Astrocyte of the cerebellum (primary cell): ENCODE results near the gene CLTA.

Experiments used
- DNase-seq: peaks from one replicate; pipeline ENCODE4 v3.0.0-alpha.2; 2011; ENCODE audit warnings: low read depth
- H3K4me3 ChIP-seq: 2 replicates; pipeline ENCODE4 v1.5.1; 2011; ENCODE audit warnings: mild to moderate bottlenecking, low read depth, low read length, moderate library complexity
- CTCF ChIP-seq: IDR thresholded peaks from 2 replicates; pipeline ENCODE4 v1.5.1; 2012; ENCODE audit warnings: low read length, low read depth, moderate library complexity, mild to moderate bottlenecking; ENCODE audit errors: missing control alignments
- in situ Hi-C: cut with HindIII; loops from 2 replicates; pipeline ENCODE4 v1.10.0; 2017; ENCODE audit warnings: low sequenced_read_pairs

The CLTA gene

GRCh38 chr9:36151316-36152210 is 39.2 kb upstream of the CLTA start:
- no peak for TF ChIP-seq CTCF
- H3K4me3 ChIP-seq = no peak overlapping the region
- DNase-seq = no peak
- in situ Hi-C loops = no loop called here

GRCh38 chr9:36152741-36153438 is 37.8 kb upstream of the CLTA start:
- DNase-seq = no peak
- no peak for TF ChIP-seq CTCF
- in situ Hi-C loops = no loop called here
- no peak overlapping the region for H3K4me3 ChIP-seq

DNA sequence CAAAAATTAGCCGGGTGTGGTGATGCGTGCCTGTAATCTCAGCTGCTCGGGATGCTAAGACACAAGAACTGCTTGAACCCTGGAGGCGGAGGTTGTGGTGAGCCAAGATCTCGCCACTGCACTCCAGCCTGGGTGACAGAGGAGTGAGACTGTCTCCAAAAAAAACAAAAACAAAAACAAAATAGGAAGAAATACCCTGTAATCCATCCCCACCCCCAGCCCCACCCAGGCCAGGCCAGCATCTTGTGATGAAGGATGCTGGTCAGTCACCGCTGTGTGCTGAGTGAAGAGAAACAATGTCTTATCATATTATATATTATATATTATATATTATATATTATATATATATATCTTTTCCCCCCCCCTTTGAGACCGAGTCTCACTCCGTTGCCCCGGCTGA is 37.0 kb upstream of the CLTA start:
- no peak overlapping the region for H3K4me3 ChIP-seq
- DNase-seq = no peak
- in situ Hi-C loops = no loop called here
- no peak for TF ChIP-seq CTCF

DNA sequence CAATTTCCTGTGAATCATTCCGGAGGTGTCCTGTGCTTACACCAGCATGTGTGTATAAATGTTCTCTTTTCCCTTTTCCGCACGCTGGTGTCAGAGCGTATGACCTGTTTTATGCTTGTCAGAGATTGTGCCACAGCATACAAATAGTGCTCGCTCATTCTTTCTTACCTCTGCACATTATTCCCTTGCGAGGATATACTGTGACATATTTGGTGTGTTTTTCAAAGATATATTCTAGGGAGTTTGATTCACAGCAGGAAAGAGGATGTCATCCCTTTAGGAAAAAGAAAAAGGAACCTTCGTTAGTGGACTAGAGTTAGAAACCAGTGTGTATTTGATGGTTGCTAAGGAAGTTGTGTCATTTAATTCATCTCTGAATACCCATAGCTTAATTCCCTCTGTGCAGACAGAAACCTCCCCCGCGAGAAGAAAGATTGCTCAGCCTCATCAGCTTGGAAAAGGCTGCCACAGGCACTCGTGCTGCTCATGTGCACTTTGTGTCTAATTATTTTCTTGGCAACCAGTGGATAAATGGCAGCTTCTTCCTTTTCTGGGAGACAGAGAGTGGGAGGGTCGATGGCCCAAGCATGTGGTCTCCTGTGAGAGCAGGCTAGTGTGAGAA is 36.3 kb upstream of the CLTA start:
- DNase-seq = no peak
- H3K4me3 ChIP-seq = no peak overlapping the region
- no peak for TF ChIP-seq CTCF
- in situ Hi-C loops = no loop called here

DNA sequence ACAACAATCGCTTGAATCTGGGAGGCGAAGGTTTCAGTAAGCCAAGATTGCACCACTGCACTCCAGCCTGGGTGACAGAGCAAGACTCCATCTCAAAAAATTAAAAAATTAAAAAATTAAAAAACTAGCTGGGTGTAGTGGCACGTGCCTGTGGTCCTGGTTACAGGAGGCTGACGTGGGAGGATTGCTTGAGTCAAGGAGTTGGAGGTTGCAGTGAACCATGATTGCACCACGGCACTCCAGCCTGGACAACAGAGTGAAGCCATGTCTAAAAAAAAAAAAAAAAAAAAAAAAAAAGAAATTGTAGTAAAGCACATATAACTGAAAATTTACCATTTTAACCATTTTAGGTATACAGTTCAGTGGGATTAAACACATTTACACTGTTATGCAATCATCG is 34.6 kb upstream of the CLTA start:
- H3K4me3 ChIP-seq = no peak overlapping the region
- in situ Hi-C loops = no loop called here
- no peak for TF ChIP-seq CTCF
- no peak for DNase-seq

GRCh38 chr9:36158122-36158521 is 32.6 kb upstream of the CLTA start:
- no peak for DNase-seq
- in situ Hi-C loops = no loop called here
- no peak for TF ChIP-seq CTCF
- no peak overlapping the region for H3K4me3 ChIP-seq
